ENCODE results near the gene OVOL3.

The OVOL3 gene

GRCh38 chr19:36082916-36083315 is 28.0 kb upstream of the OVOL3 start:
- Histone ChIP-seq H3K27ac (ENCODE audit: low read depth, low read length) (no peak overlapping the region), H3K4me3 (ENCODE audit: low read depth in 1 of 2, low read length in 2 of 2) (no peak overlapping the region), H3K9me3 (ENCODE audit: control insufficient read depth in 1 of 2, low read length in 2 of 2) (no peaks in the 10 kb centered on the region), H3K36me3 (ENCODE audit: control insufficient read depth in 1 of 2, insufficient read depth in 2 of 2, low read length in 2 of 2) (peaks cover 0 to 13% of the 10 kb centered on the region in 2 donors), H3K9ac (ENCODE audit: low read depth in 1 of 2, low read length in 2 of 2) (no peak overlapping the region), H3K4me1 (ENCODE audit: control insufficient read depth in 1 of 2, insufficient read depth in 2 of 2, low read length in 2 of 2) (no peaks in the 10 kb centered on the region), H3K27me3 (ENCODE audit: control insufficient read depth in 1 of 2, insufficient read depth in 2 of 2, low read length in 2 of 2) (no peaks in the 10 kb centered on the region)

- Histone ChIP-seq H3K9ac (ENCODE audit: low read depth in 1 of 2, low read length in 2 of 2) (no peak overlapping the region), H3K4me3 (ENCODE audit: low read depth in 1 of 2, low read length in 2 of 2) (no peak overlapping the region)
These were observed 26.5 kb upstream of the OVOL3 start for GRCh38 chr19:36084231-36085009.

GRCh38 chr19:36086326-36086725 is 24.6 kb upstream of the OVOL3 start:
- H3K27me3 ChIP-seq (ENCODE audit: control insufficient read depth in 1 of 2, insufficient read depth in 2 of 2, low read length in 2 of 2), result no peaks in the 10 kb centered on the region
- H3K4me1 ChIP-seq (ENCODE audit: control insufficient read depth in 1 of 2, insufficient read depth in 2 of 2, low read length in 2 of 2), result no peaks in the 10 kb centered on the region
- H3K9me3 ChIP-seq (ENCODE audit: control insufficient read depth in 1 of 2, low read length in 2 of 2), result no peaks in the 10 kb centered on the region
- no peak overlapping the region for H3K27ac ChIP-seq (ENCODE audit: low read depth, low read length)
- no peak overlapping the region for H3K9ac ChIP-seq (ENCODE audit: low read depth in 1 of 2, low read length in 2 of 2)
- no peak overlapping the region for H3K4me3 ChIP-seq (ENCODE audit: low read depth in 1 of 2, low read length in 2 of 2)
- H3K36me3 ChIP-seq (ENCODE audit: control insufficient read depth in 1 of 2, insufficient read depth in 2 of 2, low read length in 2 of 2), result peaks cover 2 to 26% of the 10 kb centered on the region in 2 donors

More at GRCh38 chr19:36084231-36085009, 26.5 kb upstream of the OVOL3 start:
- H3K27me3 ChIP-seq (ENCODE audit: control insufficient read depth in 1 of 2, insufficient read depth in 2 of 2, low read length in 2 of 2), result no peaks in the 10 kb centered on the region
- H3K4me1 ChIP-seq (ENCODE audit: control insufficient read depth in 1 of 2, insufficient read depth in 2 of 2, low read length in 2 of 2), result no peaks in the 10 kb centered on the region
- no peaks in the 10 kb centered on the region for H3K9me3 ChIP-seq (ENCODE audit: control insufficient read depth in 1 of 2, low read length in 2 of 2)
- H3K27ac ChIP-seq (ENCODE audit: low read depth, low read length), result no peak overlapping the region
- H3K36me3 ChIP-seq (ENCODE audit: control insufficient read depth in 1 of 2, insufficient read depth in 2 of 2, low read length in 2 of 2), result peaks cover 2 to 21% of the 10 kb centered on the region in 2 donors

- no peaks in the 10 kb centered on the region for H3K27me3 ChIP-seq (ENCODE audit: control insufficient read depth in 1 of 2, insufficient read depth in 2 of 2, low read length in 2 of 2)
- H3K4me1 ChIP-seq (ENCODE audit: control insufficient read depth in 1 of 2, insufficient read depth in 2 of 2, low read length in 2 of 2), result no peaks in the 10 kb centered on the region
- no peak overlapping the region for H3K9ac ChIP-seq (ENCODE audit: low read depth in 1 of 2, low read length in 2 of 2)
- peaks cover 2 to 18% of the 10 kb centered on the region in 2 donors for H3K36me3 ChIP-seq (ENCODE audit: control insufficient read depth in 1 of 2, insufficient read depth in 2 of 2, low read length in 2 of 2)
- H3K9me3 ChIP-seq (ENCODE audit: control insufficient read depth in 1 of 2, low read length in 2 of 2), result no peaks in the 10 kb centered on the region
- no peak overlapping the region for H3K27ac ChIP-seq (ENCODE audit: low read depth, low read length)
- H3K4me3 ChIP-seq (ENCODE audit: low read depth in 1 of 2, low read length in 2 of 2), result no peak overlapping the region
These were observed 21.1 kb upstream of the OVOL3 start for GRCh38 chr19:36089847-36090246.

GRCh38 chr19:36090910-36091695 is 19.8 kb upstream of the OVOL3 start:
- Histone ChIP-seq H3K27me3 (ENCODE audit: control insufficient read depth in 1 of 2, insufficient read depth in 2 of 2, low read length in 2 of 2) (no peaks in the 10 kb centered on the region), H3K36me3 (ENCODE audit: control insufficient read depth in 1 of 2, insufficient read depth in 2 of 2, low read length in 2 of 2) (peaks cover 2 to 18% of the 10 kb centered on the region in 2 donors)

GRCh38 chr19:36092566-36092965 is 18.4 kb upstream of the OVOL3 start:
- H3K4me1 ChIP-seq (ENCODE audit: control insufficient read depth in 1 of 2, insufficient read depth in 2 of 2, low read length in 2 of 2), result no peaks in the 10 kb centered on the region
- H3K27me3 ChIP-seq (ENCODE audit: control insufficient read depth in 1 of 2, insufficient read depth in 2 of 2, low read length in 2 of 2), result no peaks in the 10 kb centered on the region
- H3K27ac ChIP-seq (ENCODE audit: low read depth, low read length), result no peak overlapping the region
- peaks cover 2 to 18% of the 10 kb centered on the region in 2 donors for H3K36me3 ChIP-seq (ENCODE audit: control insufficient read depth in 1 of 2, insufficient read depth in 2 of 2, low read length in 2 of 2)
- no peaks in the 10 kb centered on the region for H3K9me3 ChIP-seq (ENCODE audit: control insufficient read depth in 1 of 2, low read length in 2 of 2)
- H3K4me3 ChIP-seq (ENCODE audit: low read depth in 1 of 2, low read length in 2 of 2), result no peak overlapping the region
- H3K9ac ChIP-seq (ENCODE audit: low read depth in 1 of 2, low read length in 2 of 2), result no peak overlapping the region

More at GRCh38 chr19:36090910-36091695, 19.8 kb upstream of the OVOL3 start:
- Histone ChIP-seq H3K27ac (ENCODE audit: low read depth, low read length) (no peak overlapping the region), H3K4me3 (ENCODE audit: low read depth in 1 of 2, low read length in 2 of 2) (no peak overlapping the region), H3K4me1 (ENCODE audit: control insufficient read depth in 1 of 2, insufficient read depth in 2 of 2, low read length in 2 of 2) (no peaks in the 10 kb centered on the region), H3K9ac (ENCODE audit: low read depth in 1 of 2, low read length in 2 of 2) (no peak overlapping the region), H3K9me3 (ENCODE audit: control insufficient read depth in 1 of 2, low read length in 2 of 2) (no peaks in the 10 kb centered on the region)

GRCh38 chr19:36093146-36093662 is 17.7 kb upstream of the OVOL3 start:
- Histone ChIP-seq H3K4me3 (ENCODE audit: low read depth in 1 of 2, low read length in 2 of 2) (no peak overlapping the region), H3K9ac (ENCODE audit: low read depth in 1 of 2, low read length in 2 of 2) (no peak overlapping the region), H3K27me3 (ENCODE audit: control insufficient read depth in 1 of 2, insufficient read depth in 2 of 2, low read length in 2 of 2) (no peaks in the 10 kb centered on the region), H3K4me1 (ENCODE audit: control insufficient read depth in 1 of 2, insufficient read depth in 2 of 2, low read length in 2 of 2) (no peaks in the 10 kb centered on the region), H3K9me3 (ENCODE audit: control insufficient read depth in 1 of 2, low read length in 2 of 2) (no peaks in the 10 kb centered on the region), H3K27ac (ENCODE audit: low read depth, low read length) (no peak overlapping the region), H3K36me3 (ENCODE audit: control insufficient read depth in 1 of 2, insufficient read depth in 2 of 2, low read length in 2 of 2) (peaks cover 2 to 16% of the 10 kb centered on the region in 2 donors)

GRCh38 chr19:36093687-36094086 is 17.3 kb upstream of the OVOL3 start:
- peaks cover 0 to 12% of the 10 kb centered on the region in 2 donors for H3K36me3 ChIP-seq (ENCODE audit: control insufficient read depth in 1 of 2, insufficient read depth in 2 of 2, low read length in 2 of 2)
- no peak overlapping the region for H3K4me3 ChIP-seq (ENCODE audit: low read depth in 1 of 2, low read length in 2 of 2)
- no peaks in the 10 kb centered on the region for H3K9me3 ChIP-seq (ENCODE audit: control insufficient read depth in 1 of 2, low read length in 2 of 2)
- H3K27me3 ChIP-seq (ENCODE audit: control insufficient read depth in 1 of 2, insufficient read depth in 2 of 2, low read length in 2 of 2), result no peaks in the 10 kb centered on the region
- no peak overlapping the region for H3K9ac ChIP-seq (ENCODE audit: low read depth in 1 of 2, low read length in 2 of 2)
- no peak overlapping the region for H3K27ac ChIP-seq (ENCODE audit: low read depth, low read length)
- no peaks in the 10 kb centered on the region for H3K4me1 ChIP-seq (ENCODE audit: control insufficient read depth in 1 of 2, insufficient read depth in 2 of 2, low read length in 2 of 2)

GRCh38 chr19:36097036-36097435 is 13.9 kb upstream of the OVOL3 start:
- no peak overlapping the region for H3K9ac ChIP-seq (ENCODE audit: low read depth in 1 of 2, low read length in 2 of 2)
- H3K4me1 ChIP-seq (ENCODE audit: control insufficient read depth in 1 of 2, insufficient read depth in 2 of 2, low read length in 2 of 2), result no peaks in the 10 kb centered on the region
- H3K27me3 ChIP-seq (ENCODE audit: control insufficient read depth in 1 of 2, insufficient read depth in 2 of 2, low read length in 2 of 2), result no peaks in the 10 kb centered on the region
- no peak overlapping the region for H3K4me3 ChIP-seq (ENCODE audit: low read depth in 1 of 2, low read length in 2 of 2)
- H3K36me3 ChIP-seq (ENCODE audit: control insufficient read depth in 1 of 2, insufficient read depth in 2 of 2, low read length in 2 of 2), result peaks cover 0 to 5% of the 10 kb centered on the region in 2 donors
- no peaks in the 10 kb centered on the region for H3K9me3 ChIP-seq (ENCODE audit: control insufficient read depth in 1 of 2, low read length in 2 of 2)
- H3K27ac ChIP-seq (ENCODE audit: low read depth, low read length), result no peak overlapping the region

GRCh38 chr19:36099166-36099785 is 11.7 kb upstream of the OVOL3 start:
- Histone ChIP-seq H3K36me3 (ENCODE audit: control insufficient read depth in 1 of 2, insufficient read depth in 2 of 2, low read length in 2 of 2) (peaks cover 0 to 15% of the 10 kb centered on the region in 2 donors), H3K27me3 (ENCODE audit: control insufficient read depth in 1 of 2, insufficient read depth in 2 of 2, low read length in 2 of 2) (no peaks in the 10 kb centered on the region), H3K4me1 (ENCODE audit: control insufficient read depth in 1 of 2, insufficient read depth in 2 of 2, low read length in 2 of 2) (no peaks in the 10 kb centered on the region), H3K4me3 (ENCODE audit: low read depth in 1 of 2, low read length in 2 of 2) (no peak overlapping the region), H3K9ac (ENCODE audit: low read depth in 1 of 2, low read length in 2 of 2) (no peak overlapping the region), H3K9me3 (ENCODE audit: control insufficient read depth in 1 of 2, low read length in 2 of 2) (no peaks in the 10 kb centered on the region), H3K27ac (ENCODE audit: low read depth, low read length) (no peak overlapping the region)

All from duodenal mucosa (tissue), 2 donors.